HL-60/S4 treated with phorbol 12-myristate 13-acetate at 8.2 ng/mL for 4 days and 3 days (cell line): Measurements from ENCODE around the gene HMHB1.

Experiments
- in situ Hi-C: fragments of 300-500 bp; cut with MboI; formaldehyde crosslinking; loops from 2 replicates; pipeline ENCODE4 v1.15.0; 2022; ENCODE audit warnings: low sequenced_read_pairs

Gene HMHB1

DNA sequence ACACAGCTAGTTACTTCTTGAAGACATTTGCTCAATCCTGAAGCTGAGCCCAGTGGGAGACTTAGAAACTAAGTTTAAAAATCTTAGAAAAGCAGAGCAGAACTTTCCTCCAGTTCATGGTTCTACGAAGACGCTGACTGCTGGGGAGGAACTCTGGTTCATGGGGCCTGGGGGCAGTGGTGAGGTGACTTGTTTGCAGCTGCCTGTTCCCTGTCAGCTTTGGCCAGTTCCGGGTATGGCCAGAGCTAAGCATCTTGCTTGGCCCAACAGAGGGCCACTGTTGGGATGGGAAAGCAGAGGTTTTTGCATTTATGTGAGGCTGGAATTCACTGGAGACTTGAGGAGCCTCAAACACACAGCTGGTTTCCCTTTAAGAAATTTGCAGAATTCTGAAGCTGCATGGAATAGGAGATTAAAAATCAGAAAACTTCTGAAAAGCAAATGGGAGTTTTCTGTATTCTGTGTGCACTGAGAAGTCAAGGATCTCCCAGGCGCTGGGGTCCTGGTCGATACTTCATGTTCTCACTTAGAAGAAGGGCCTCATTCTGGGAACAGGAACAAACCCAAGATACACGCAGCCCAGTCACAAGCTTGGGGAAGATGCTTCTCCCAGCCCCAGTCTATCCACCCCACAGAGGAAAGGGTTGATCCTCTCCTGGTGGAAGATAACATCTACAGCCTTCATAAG lies 10.6 kb upstream of the HMHB1 start:
- in situ Hi-C loops, result loop anchor here (25.0 kb wide), 1 partner anchor 789 kb away; no protein-coding TSS in a partner anchor

DNA sequence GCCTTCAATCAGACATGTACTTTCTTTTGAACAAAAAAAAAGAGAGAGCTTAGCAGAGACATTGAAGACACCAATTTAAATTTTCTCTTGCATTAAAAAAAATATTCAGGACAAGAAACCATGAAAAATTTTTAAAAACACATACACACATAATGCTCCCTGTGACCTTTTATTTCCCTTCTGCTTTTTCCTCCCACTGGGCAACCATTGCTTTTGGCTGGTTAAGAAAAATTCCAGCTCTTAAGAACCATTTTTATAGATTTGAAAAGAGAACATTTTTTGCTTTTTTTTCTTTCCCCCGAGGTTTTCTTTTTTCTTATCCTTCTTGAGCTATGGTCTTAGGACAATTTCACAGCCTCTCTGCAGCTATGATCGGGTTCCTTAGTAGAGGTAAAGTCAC lies 6.1 kb upstream of the HMHB1 start:
- in situ Hi-C loops, result loop anchor here (25.0 kb wide), 1 partner anchor 794 kb away; no protein-coding TSS in a partner anchor

DNA sequence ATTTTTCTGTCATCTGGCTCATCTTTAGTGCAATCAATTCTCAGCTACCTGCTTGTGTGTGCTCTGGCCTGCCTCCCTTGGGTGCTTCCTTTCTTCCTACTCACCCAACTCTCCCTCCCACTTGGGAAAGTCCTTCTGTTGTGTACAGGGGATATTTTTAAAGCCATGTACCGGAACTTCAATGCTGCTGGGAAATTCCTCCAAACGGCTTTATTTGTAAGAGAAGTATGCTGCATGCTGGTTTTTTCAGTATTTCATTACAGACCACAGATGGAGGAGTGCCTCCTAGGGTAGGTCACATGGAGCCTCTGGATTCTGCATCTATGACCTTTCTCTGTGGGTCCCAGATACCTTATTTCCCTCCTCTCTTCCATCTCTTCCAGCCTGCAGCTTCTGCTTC lies 5.4 kb upstream of the HMHB1 start:
- in situ Hi-C loops, result loop anchor here (25.0 kb wide), 1 partner anchor 794 kb away; no protein-coding TSS in a partner anchor

DNA sequence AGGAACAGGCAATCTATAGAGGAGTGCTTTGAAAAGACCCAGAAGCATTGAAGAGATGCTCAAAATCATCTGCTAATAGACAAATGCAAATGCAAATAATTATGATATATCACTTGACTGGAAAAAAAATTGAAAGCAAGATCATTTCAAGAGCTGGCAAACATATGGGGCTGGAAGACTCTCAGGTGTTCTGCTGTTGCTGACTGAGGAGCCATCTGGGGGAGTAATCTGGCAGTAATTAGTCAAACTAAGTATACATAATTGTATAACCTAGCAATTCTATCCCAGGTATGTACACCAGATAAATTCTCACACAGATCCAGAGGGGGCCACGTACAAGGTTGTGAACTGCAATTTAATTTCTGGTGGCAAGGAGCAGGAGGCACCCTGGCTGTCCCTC lies 4.6 kb upstream of the HMHB1 start:
- in situ Hi-C loops, result loop anchor here (25.0 kb wide), 1 partner anchor 795 kb away; no protein-coding TSS in a partner anchor

DNA sequence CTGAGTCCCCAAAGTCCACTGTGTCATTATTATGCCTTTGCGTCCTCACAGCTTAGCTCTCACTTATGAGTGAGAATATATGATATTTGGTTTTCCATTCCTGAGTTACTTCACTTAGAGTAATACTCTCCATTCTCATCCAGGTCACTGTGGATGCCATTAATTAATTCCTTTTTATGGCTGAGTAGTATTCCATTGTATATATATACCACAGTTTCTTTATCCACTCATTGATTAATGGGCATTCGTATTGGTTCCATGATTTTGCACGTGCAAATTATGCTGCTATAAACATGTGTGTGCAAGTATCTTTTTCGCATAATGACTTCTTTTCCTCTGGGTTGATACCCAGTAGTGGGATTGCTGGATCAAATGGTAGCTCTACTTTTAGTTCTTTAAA lies 4.4 kb downstream of the HMHB1 start:
- in situ Hi-C loops, result loop anchor here (25.0 kb wide), 1 partner anchor 804 kb away; no protein-coding TSS in a partner anchor

DNA sequence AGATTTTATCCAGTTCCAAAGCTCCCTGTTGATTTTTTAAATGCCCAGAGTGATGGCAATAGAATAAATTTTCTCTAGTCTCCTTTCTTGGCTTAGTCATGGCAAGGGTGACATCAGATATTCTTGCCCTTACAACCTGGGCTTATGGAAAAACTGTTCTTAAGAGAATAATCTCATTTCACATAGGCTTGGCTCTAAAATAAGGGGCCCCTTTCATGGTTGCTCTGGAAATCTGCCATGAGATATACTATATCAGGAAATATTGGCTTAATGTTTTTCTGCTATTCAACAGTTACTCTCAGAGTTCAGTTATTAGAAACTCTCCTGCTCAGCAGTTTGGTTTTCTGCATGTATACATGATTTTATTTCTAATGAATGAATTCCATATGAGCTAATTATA lies 7.8 kb downstream of the HMHB1 start:
- in situ Hi-C loops, result loop anchor here (25.0 kb wide), 1 partner anchor 807 kb away; no protein-coding TSS in a partner anchor

DNA sequence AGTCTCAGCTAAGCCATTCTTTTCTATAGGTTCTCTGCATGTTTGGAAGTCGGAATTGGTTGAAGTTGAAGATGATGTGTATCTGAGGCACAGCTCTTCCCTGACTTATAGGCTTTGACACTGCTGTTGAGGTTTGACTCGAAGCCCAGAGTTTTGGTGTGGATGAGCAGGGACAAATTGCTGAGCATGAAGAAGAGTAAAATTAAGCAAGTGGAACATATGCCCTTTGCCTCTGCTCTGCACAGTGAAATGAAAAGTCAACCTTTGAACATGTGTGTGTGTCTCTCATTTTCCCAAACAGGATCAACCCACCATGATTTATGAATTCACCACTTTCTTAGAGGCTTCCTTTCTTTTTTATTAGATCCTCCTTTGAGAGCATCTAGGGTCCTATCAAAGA lies 8.5 kb downstream of the HMHB1 start:
- in situ Hi-C loops, result loop anchor here (25.0 kb wide), 1 partner anchor 808 kb away; no protein-coding TSS in a partner anchor

DNA sequence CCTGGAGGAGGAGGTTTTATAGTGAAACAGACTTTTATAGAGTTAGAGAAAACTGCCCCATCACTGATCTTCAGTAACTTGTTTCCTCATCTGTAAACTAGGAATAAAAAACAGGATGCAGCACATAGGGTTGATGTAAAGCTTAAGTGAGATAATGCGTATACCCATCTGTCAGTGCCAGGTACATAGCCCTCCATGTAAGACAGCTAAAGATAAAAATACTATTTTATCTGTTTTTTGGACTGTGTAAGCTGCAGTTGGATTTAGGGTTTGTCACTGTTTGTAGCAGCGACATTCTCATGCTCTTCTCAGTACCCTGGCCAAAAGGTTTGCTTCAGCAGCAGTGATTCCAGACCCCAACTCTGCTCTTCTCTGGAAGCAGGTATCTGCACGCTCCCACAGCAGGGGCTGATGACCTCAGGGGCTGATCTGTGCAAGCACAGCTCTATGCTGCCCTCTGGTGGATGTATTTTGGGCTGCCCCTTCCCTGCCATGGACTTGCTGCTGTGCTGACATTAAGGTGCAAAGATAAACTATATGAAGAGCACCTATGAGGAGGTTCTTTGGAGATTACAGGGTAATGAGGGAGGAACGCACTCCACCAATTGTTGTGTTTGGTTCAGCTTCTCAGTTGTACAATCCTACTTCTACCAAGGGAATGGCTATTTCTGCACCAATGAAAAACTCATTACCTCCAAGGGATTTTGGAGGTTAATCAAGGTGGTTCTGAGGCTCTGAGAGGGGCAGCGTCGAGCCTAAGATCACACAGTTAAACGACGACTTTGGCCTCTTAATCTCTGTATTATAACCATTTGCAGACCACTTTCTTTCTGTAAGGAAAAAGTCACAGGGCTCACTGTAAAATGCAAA lies 13.1 kb downstream of the HMHB1 start:
- in situ Hi-C loops, result loop anchor here (25.0 kb wide), 2 partner anchors 813 to 913 kb away; no protein-coding TSS in a partner anchor

DNA sequence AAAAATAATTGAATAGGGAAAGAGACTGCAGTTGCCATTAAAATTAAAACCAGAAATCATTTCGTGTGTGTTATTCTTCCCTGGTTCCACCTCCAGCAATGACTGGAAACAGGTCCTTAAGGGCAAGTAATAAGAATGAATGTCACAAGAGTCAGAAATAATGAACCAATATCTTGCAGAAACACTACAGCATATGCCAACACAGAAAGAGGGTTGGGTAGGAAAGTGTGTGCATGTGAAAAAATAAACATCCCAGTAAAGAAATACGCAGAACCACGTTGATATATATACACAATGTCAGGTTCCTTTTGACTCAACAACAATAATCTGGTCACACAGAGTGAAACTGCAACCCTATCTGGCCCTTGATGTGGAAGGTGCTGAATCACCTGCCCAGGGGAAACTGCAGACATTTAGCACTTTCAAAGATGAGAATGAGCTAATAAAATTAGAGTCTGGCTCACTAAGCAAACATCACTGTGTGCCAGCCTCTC lies 15.0 kb downstream of the HMHB1 start:
- in situ Hi-C loops, result loop anchor here (25.0 kb wide), 1 partner anchor 915 kb away; no protein-coding TSS in a partner anchor

DNA sequence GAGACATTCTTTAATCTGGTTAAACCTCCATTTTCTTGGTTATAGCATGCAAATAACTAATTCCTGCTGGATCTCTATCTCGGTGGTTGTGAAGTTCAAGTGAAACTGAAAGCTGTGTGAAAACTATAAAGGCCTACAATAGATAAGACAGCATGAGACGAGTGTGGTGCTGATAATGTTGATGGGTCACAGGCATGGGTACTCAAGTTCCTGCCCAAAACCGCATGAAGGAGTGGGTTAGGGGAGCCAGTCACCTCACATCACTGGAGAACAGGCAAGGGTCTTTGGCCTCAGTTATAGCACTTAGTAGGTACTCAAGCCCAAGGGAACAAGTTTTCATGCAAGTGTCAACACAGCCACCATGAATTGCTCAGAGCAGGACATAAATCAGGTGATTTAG lies 16.7 kb downstream of the HMHB1 start:
- in situ Hi-C loops, result loop anchor here (25.0 kb wide), 1 partner anchor 916 kb away; no protein-coding TSS in a partner anchor

DNA sequence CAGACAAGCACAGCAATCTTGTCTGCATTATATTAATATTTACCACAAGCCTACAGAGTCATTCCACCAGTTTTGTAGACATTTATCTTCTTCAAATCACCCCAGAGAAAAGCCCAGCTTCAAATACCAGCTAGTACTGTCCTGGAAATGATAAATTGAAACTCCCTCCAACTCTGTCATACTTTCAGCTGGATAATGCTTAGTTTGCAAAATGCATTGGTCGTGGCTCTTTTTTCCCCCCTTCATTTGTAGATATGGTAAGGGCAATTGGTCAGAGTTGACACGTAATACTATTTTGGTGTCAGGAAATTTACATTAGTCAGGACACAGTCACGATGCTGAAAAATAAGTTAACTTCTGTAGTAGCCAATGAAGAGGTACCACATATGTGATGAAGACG lies 21.2 kb downstream of the HMHB1 start:
- in situ Hi-C loops, result loop anchor here (25.0 kb wide), 1 partner anchor 921 kb away; no protein-coding TSS in a partner anchor

DNA sequence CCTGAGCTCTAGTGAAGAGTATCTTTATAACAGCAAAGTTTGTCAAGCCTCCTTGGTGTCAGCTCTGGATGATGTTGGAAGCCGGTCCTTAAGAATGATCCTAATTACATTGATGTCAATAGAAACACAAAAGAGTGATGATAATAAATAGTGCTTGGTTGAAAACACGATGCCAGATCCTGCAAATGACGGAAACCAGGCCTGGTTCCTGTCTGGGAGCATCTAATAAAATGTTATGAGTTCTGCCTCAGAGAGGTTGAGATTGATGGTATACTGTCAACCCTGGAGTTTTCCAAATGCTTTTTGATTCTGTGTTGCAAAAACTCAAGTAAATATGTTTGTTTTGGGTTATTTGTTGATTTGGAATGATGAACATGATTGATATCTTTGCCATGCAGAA lies 23.3 kb downstream of the HMHB1 start:
- in situ Hi-C loops, result loop anchor here (25.0 kb wide), 1 partner anchor 923 kb away; no protein-coding TSS in a partner anchor

DNA sequence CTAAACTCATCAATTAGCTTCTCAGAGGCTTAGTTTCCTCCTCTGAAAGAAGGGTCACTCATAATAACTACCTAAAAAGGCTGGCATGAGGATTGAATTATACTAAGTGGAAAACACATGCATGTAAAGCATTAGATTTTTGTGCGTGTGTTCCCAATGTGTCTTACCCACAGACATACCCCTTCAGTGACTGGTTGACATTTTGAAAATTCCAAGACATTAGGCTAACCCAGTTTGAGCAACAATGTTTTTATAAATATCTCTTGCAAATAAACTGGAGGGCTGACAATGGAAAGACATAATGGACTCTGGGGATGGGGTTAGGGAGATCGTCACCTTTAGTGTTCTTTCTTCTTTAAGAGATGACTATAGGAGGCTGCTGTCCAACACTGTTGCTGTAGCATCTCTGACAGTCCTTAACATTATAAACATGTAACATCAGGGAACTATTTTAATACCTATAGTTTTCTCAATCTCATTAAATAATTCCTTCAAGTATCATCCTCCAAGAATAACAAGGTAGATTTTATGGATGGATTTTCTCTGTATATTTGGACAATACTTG lies 24.3 kb downstream of the HMHB1 start:
- in situ Hi-C loops, result loop anchor here (25.0 kb wide), 1 partner anchor 924 kb away; no protein-coding TSS in a partner anchor

DNA sequence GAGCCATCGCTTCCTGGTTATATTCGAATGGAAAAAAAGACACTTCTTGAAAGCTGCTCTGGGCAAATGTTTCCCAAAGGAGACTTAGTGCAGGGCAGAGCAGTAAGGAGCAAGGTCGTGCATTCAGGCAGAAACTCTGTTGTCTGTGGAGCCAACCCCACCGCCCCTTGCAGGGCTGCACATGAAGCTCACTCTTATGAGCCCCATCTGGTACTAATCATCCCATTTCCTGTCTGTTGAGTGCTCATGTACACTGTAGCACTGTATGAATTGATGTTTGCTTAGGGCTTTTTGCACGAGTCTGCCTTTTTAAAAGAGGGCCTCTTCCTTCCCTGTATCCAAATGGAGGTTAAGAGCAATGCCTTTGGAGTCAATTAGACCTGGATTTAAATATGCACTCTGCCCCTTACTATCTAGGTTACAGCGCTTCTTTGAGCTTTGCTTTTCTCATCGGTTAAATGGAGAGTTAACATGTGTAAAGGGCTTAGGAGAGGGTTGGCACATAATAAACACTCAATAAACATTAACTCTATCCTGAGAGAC lies 25.4 kb downstream of the HMHB1 start:
- in situ Hi-C loops, result loop anchor here (25.0 kb wide), 1 partner anchor 925 kb away; no protein-coding TSS in a partner anchor

DNA sequence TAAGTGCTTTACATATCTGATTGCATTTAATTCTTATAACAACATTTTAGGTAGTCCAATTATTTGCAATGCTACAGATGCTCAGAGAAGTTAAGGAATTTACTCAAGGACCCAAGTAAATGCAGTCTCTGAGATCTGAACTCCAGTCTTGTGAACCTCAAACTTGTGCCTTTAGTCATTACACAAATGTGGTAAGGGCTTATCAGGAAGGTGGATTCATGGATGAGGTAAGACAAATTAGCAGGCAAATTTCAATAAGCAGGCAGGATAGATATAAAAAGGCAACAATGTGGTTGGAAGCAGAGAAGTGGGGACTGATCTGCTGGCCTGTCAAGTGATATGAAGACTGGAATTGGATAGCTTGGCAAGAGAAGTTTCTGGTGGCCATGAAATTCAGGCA lies 29.5 kb downstream of the HMHB1 start:
- in situ Hi-C loops, result loop anchor here (25.0 kb wide), 1 partner anchor 929 kb away; no protein-coding TSS in a partner anchor

DNA sequence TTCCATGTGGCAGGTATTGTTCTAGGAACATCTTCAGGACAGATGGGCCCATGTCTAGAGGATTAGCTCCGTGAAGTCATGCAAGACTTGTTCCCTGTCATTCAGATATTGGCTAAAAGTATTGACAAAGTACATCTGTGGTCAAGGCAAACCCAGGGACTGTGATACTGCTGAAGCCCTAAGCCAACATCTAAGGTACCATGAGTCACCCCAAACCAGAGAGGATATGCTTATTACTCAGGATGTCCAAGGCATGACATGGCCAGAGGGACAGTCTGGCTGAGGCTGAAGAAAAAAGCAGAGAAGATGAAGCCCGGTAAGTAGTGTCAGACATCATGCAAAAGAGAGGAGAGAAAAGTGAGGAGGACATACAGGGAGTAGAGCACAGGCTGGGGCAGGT lies 31.0 kb downstream of the HMHB1 start:
- in situ Hi-C loops, result loop anchor here (25.0 kb wide), 1 partner anchor 931 kb away; no protein-coding TSS in a partner anchor

DNA sequence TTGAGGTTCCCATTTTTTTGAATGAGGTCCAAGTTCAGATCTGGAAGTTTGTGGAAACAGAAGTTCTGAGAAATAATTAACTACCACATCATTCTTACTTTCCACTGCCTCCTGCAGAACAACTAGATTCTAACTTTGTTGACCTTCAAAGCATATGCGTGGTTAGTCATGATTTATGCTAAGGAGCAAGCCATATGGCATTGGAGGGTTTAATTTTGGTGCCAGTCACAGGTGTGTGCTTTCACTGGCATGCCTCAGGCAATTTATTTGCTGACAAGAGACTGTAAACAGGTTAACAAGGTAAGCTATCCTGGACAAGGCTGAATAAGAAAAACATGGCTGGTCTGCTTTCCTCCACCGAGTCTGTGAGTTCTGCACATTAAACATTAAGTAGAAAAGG lies 31.5 kb downstream of the HMHB1 start:
- in situ Hi-C loops, result loop anchor here (25.0 kb wide), 1 partner anchor 931 kb away; no protein-coding TSS in a partner anchor

DNA sequence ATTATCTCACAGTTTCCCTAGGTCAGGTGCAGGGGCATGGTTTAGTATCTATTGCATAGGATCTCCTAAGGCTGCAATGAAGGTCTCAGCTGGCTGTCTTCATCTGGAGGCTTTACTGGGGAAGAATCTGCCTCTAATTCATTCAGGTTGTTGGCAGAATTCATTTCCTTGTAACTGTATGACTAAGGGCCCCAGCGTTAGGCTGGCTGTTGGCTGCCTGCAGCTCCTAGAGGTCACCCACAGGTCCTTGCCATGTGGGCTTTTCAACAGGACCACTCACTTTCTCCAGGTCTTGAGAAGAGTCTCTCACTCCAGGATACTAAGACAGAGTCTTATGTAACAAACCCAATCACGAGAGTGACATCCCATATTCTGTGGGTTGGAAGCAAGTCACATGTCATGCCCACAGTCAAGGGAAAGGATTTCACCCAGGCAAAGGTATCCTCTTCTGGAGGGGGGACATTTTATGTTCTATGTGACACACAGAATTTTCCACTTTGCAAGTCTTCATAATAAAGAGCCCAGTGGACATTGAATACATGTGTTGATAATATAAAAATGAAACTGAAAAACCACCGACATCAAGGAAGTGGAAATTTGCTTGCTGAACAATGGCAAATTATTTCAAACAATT lies 38.2 kb downstream of the HMHB1 start:
- in situ Hi-C loops, result no loop called here

DNA sequence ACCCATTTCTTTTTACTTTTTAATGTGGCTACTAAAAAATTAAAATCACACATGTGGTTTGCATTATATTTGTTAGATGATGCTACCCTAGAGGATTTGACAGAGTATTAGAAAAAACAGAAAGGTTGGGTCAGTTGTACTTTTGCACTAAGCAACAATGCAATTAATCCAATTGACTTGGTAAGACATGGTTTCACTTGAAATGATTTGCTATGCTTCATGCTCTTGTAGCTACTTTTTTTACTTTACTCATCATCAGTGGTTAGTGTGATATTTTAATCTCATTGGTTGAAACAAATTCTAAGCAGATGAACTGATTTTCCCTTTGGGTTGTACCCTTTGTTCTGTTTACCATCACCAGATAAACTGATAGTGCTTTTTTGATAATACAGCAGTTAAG lies 39.4 kb downstream of the HMHB1 start:
- in situ Hi-C loops, result no loop called here

DNA sequence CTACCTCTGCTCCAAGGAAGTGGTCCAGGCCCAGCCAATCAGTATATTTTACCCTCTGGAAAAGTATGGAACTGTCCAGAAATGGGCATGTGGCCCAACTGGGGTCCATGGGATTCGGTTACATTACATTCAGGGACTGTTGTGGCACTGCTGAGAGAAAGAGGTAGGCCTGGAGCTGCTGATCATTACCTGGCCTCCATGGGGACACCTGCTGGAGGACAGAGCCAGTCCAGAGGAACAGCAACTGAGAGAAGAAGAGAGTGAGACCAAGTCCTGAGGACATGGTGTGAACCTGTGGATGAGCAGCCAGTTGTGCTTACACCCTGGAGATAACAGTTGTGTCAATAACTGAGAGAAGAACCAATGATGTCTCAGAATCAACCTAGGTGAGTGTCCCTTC lies 48.2 kb downstream of the HMHB1 start:
- in situ Hi-C loops, result no loop called here
